Left lung (tissue), 10 donors: ENCODE measurements around the gene RGS7. TPM values are rescaled to one million over a fixed set of nuclear protein-coding genes. Genes with fewer than 3 reads are reported as not detected.

Source experiments
- ATAC-seq: fragments of 200-7000 bp; cut with Tn5 transposase; one replicate; pipeline ENCODE4 v1.9.1; 2020; ENCODE audit warnings: moderate library complexity
- DNase-seq, 4 donors: peaks; one replicate each; pipeline ENCODE4 v3.0.0-alpha.2; 2013 to 2020
- H3K27ac ChIP-seq, 2 donors: fragments of 200-600 bp; sonication (generic) in 1 of 2; one replicate each; pipeline versions ENCODE4 v1.5.0 to v1.8.0; 2020 to 2021
- H3K27me3 ChIP-seq, 2 donors: fragments of 200-600 bp; sonication (generic) in 1 of 2; one replicate each; pipeline versions ENCODE4 v1.5.0 to v1.8.0; 2020 to 2021
- H3K36me3 ChIP-seq, 2 donors: fragments of 200-600 bp; sonication (generic) in 1 of 2; one replicate each; pipeline versions ENCODE4 v1.5.0 to v1.8.0; 2020 to 2021
- H3K4me1 ChIP-seq, 2 donors: fragments of 200-600 bp; one replicate each; pipeline ENCODE4 v1.8.0; 2021
- H3K4me3 ChIP-seq, 2 donors: fragments of 200-600 bp; sonication (generic) in 1 of 2; one replicate each; pipeline versions ENCODE4 v1.5.0 to v1.8.0; 2020 to 2021; ENCODE audit warnings: mild to moderate bottlenecking in 1 of 2
- H3K9me3 ChIP-seq, 2 donors: fragments of 200-600 bp; sonication (generic) in 1 of 2; one replicate each; pipeline versions ENCODE4 v1.5.0 to v1.8.0; 2020 to 2021
- CTCF ChIP-seq, 2 donors: fragments of 200-600 bp; sonication (generic) in 1 of 2; IDR thresholded peaks; one replicate each; pipeline versions ENCODE4 v1.5.0 to v1.8.0; 2021; ENCODE audit warnings: antibody characterized with exemption in 2 of 2
- intact Hi-C, 2 donors: fragments of 100-400 bp; cut with DNase I; formaldehyde crosslinking; loops; one replicate each; pipeline versions ENCODE4 v1.11.2 to v1.14.2; 2022
- polyA plus RNA-seq, 6 donors: library from polyadenylated mRNA; unstranded; fragments of 120-200 nt; gene quantifications; one replicate each; pipeline ENCODE4 v1.2.1, GENCODE V29; 2013; ENCODE audit not compliant: insufficient read length in 6 of 6
- total RNA-seq, 2 donors: library from RNA; stranded (reverse); fragmentation: NEBNext Ultra II Directional; extraction: Animal tissue kit (Norgen Biotek cat#: 25700); gene quantifications; one replicate each; pipeline ENCODE4 v1.2.1, GENCODE V29; 2021
- donor health status: DM: no; HTN: yes; CAD: no.
- donor health status: DM: no; HTN: no; CAD: no.

The RGS7 gene
- total and polyA plus RNA-seq, 8 donors: 0.11 to 0.43 (median 0.30) TPM; not detected in 2

- H3K36me3 ChIP-seq: no peaks in the 10 kb centered on the region
- intact Hi-C loops: no loop called here
- no peaks in the 10 kb centered on the region for H3K4me1 ChIP-seq
- no peaks in the 10 kb centered on the region for H3K9me3 ChIP-seq
- no peak for TF ChIP-seq CTCF (IDR thresholded peaks at IDR 0.05)
- no peak for ATAC-seq
- no peak for DNase-seq
- no peak overlapping the region for H3K4me3 ChIP-seq
- H3K27me3 ChIP-seq: no peaks in the 10 kb centered on the region
- H3K27ac ChIP-seq: no peak overlapping the region
These were observed 242.2 kb downstream of the RGS7 start for GRCh38 chr1:241114699-241115233.

- TF ChIP-seq CTCF (IDR thresholded peaks at IDR 0.05): no peak
- H3K27me3 ChIP-seq: no peaks in the 10 kb centered on the region
- no peaks in the 10 kb centered on the region for H3K9me3 ChIP-seq
- no peak for ATAC-seq
- H3K4me3 ChIP-seq: no peak overlapping the region
- H3K4me1 ChIP-seq: no peaks in the 10 kb centered on the region
- DNase-seq: no peak
- H3K36me3 ChIP-seq: no peaks in the 10 kb centered on the region
- intact Hi-C loops: no loop called here
- H3K27ac ChIP-seq: no peak overlapping the region
These were observed 243.4 kb downstream of the RGS7 start for GRCh38 chr1:241113557-241113956.

- no peaks in the 10 kb centered on the region for H3K4me1 ChIP-seq
- no peaks in the 10 kb centered on the region for H3K27me3 ChIP-seq
- H3K9me3 ChIP-seq: no peaks in the 10 kb centered on the region
- H3K36me3 ChIP-seq: no peaks in the 10 kb centered on the region
- H3K27ac ChIP-seq: no peak overlapping the region
- intact Hi-C loops: no loop called here
- H3K4me3 ChIP-seq: no peak overlapping the region
- TF ChIP-seq CTCF (IDR thresholded peaks at IDR 0.05): no peak
- no peak for DNase-seq
- ATAC-seq: no peak
These were observed 248.0 kb downstream of the RGS7 start for GRCh38 chr1:241109039-241109438.

- Histone ChIP-seq H3K27ac (no peak overlapping the region), H3K27me3 (no peaks in the 10 kb centered on the region), H3K9me3 (no peaks in the 10 kb centered on the region), H3K4me1 (no peaks in the 10 kb centered on the region), H3K36me3 (no peaks in the 10 kb centered on the region), H3K4me3 (no peak overlapping the region)
- DNase-seq (no peak), ATAC-seq (no peak)
- TF ChIP-seq CTCF (IDR thresholded peaks at IDR 0.05): no peak
- intact Hi-C loops: no loop called here
These were observed 251.9 kb downstream of the RGS7 start for GRCh38 chr1:241105147-241105546.

- intact Hi-C loops: no loop called here
- no peak for ATAC-seq
- no peak for TF ChIP-seq CTCF (IDR thresholded peaks at IDR 0.05)
- H3K9me3 ChIP-seq: no peaks in the 10 kb centered on the region
- no peaks in the 10 kb centered on the region for H3K36me3 ChIP-seq
- no peaks in the 10 kb centered on the region for H3K27me3 ChIP-seq
- DNase-seq: no peak
- no peaks in the 10 kb centered on the region for H3K4me1 ChIP-seq
- no peak overlapping the region for H3K27ac ChIP-seq
- H3K4me3 ChIP-seq: no peak overlapping the region
These were observed 254.3 kb downstream of the RGS7 start for GRCh38 chr1:241102664-241103063.
